Lower leg skin (tissue), 4 donors: ENCODE data around the gene ERH. TPM values are rescaled to one million over a fixed set of nuclear protein-coding genes. Genes with fewer than 3 reads are reported as not detected.
A peak's percentile ranks its signal among the peaks of the same experiment; 100 is the strongest.

Source experiments
- DNase-seq, 2 donors: peaks; one replicate each; pipeline ENCODE4 v3.0.0-alpha.2; 2019; ENCODE audit warnings: low spot score in 2 of 2
- H3K4me3 ChIP-seq: fragments of 200-600 bp; sonication (generic); 2 replicates; pipeline ENCODE4 v1.5.1; 2017; ENCODE audit warnings: mild to moderate bottlenecking, low read depth; ENCODE audit not compliant: poor library complexity, severe bottlenecking
- POLR2A ChIP-seq, 2 donors: fragments of 450-650 bp; IDR thresholded peaks; one replicate each; pipeline ENCODE4 v1.6.1; 2016 to 2017; ENCODE audit warnings: antibody characterized with exemption in 2 of 2, mild to moderate bottlenecking in 1 of 2, moderate library complexity in 1 of 2
- WGBS, 2 donors: methylation state at CpG; one replicate each; pipeline ENCODE4 v1.1.5; 2018; 5-methylcytosine and 5-hydroxymethylcytosine counted together
- intact Hi-C: fragments of 100-400 bp; cut with DNase I; formaldehyde crosslinking; loops from one replicate; pipeline ENCODE4 v1.15.0; 2023; ENCODE audit warnings: low total_unique reads
- total RNA-seq, 4 donors: library from RNA; depleted of rRNA; stranded (reverse); fragments of >200 nt; gene quantifications; one replicate each; pipeline ENCODE4 v1.1.0, GENCODE V29; 2016
- TF ChIP-seq, protein P1 (sequence below), 3 donors: fragments of 450-650 bp; IDR thresholded peaks; one replicate each; pipeline ENCODE4 v1.5.1; 2016; ENCODE audit warnings: antibody characterized with exemption in 3 of 3, mild to moderate bottlenecking in 3 of 3, moderate library complexity in 2 of 3

The ERH gene
- total RNA-seq, 4 donors from 2014 or later: 36.3 to 61.0 (median 42.5) TPM

- DNase-seq: no peak
- TF ChIP-seq POLR2A (IDR thresholded peaks at IDR 0.05): no peak
- TF ChIP-seq, protein P1, sequence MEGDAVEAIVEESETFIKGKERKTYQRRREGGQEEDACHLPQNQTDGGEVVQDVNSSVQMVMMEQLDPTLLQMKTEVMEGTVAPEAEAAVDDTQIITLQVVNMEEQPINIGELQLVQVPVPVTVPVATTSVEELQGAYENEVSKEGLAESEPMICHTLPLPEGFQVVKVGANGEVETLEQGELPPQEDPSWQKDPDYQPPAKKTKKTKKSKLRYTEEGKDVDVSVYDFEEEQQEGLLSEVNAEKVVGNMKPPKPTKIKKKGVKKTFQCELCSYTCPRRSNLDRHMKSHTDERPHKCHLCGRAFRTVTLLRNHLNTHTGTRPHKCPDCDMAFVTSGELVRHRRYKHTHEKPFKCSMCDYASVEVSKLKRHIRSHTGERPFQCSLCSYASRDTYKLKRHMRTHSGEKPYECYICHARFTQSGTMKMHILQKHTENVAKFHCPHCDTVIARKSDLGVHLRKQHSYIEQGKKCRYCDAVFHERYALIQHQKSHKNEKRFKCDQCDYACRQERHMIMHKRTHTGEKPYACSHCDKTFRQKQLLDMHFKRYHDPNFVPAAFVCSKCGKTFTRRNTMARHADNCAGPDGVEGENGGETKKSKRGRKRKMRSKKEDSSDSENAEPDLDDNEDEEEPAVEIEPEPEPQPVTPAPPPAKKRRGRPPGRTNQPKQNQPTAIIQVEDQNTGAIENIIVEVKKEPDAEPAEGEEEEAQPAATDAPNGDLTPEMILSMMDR (IDR thresholded peaks at IDR 0.05): no peak
- 91 to 94% methylated on average over 3 of the region's 3 CpGs for WGBS, 2 donors
- no peak overlapping the region for H3K4me3 ChIP-seq
- intact Hi-C loops: no loop called here
Observed at GRCh38 chr14:69404478-69404877, 6.4 kb upstream of the ERH start.

GRCh38 chr14:69401841-69402240 lies 3.7 kb upstream of the ERH start:
- TF ChIP-seq, protein P1 (IDR thresholded peaks at IDR 0.05): no peak
- TF ChIP-seq POLR2A (IDR thresholded peaks at IDR 0.05): no peak
- no peak overlapping the region for H3K4me3 ChIP-seq
- 78 to 87% methylated on average over 2 of the region's 2 CpGs for WGBS, 2 donors

GRCh38 chr14:69400154-69400553 lies 2.1 kb upstream of the ERH start:
- TF ChIP-seq POLR2A (IDR thresholded peaks at IDR 0.05): no peak
- TF ChIP-seq, protein P1 (IDR thresholded peaks at IDR 0.05): no peak
- intact Hi-C loops: no loop called here
- no peak for DNase-seq
- H3K4me3 ChIP-seq: no peak overlapping the region
- 78 to 81% methylated on average over 6 of the region's 6 CpGs for WGBS, 2 donors

More at GRCh38 chr14:69401841-69402240, 3.7 kb upstream of the ERH start:
- DNase-seq: no peak
- intact Hi-C loops: no loop called here

- intact Hi-C loops: no loop called here
- WGBS, 2 donors: 87 to 94% methylated on average over 8 of the region's 8 CpGs
Observed at GRCh38 chr14:69399750-69400149, 1.7 kb upstream of the ERH start.

DNA sequence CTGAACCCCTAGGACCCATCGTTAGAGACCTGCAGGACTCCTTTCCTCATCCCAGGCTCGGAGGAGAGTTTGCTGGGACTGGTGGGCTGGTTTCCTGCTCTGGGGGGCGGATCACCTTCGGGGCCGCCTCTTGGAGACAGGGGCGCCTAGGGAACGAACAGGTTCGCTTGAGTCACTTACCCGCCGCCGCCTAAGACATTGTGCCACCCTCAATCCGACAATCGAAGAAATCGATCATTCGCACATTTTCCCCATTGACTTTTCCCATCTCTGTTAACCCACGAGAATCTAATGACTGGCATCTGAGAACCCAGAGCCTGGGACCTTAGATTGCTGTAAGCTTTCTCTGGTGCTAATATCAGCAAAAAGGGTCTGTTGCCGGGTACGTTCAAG lies 715 bp upstream of the ERH start:
- H3K4me3 ChIP-seq: peak overlapping the region; percentile 82
- 0% methylated on average over 18 of the region's 18 CpGs for WGBS, 2 donors
- intact Hi-C loops: no loop called here
- TF ChIP-seq, protein P1 (IDR thresholded peaks at IDR 0.05): peak in 1 of 3 donors; percentile 37
- no peak for TF ChIP-seq POLR2A (IDR thresholded peaks at IDR 0.05)
- DNase-seq: no peak

More at GRCh38 chr14:69399750-69400149, 1.7 kb upstream of the ERH start:
- DNase-seq: no peak
- TF ChIP-seq POLR2A (IDR thresholded peaks at IDR 0.05): no peak
- TF ChIP-seq, protein P1 (IDR thresholded peaks at IDR 0.05): no peak
- no peak overlapping the region for H3K4me3 ChIP-seq

DNA sequence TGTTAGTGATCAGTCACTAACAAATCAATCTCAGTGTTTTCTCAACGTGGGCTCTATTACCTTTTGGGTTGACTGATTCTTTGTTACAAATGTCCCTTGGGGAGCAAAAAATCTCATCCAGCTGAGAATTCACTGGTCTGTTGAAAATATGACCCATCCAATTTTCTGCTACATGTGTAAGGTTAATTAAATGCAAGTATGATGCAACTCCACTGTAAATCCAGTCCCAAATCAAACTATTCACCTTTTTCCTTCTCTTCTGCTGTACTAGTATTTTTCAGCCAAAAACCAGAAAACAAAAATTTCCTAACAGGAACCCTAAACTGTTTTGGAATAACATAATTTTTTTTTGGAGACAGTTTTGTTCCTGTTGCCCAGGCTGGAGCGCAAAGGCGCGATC lies 2.2 kb downstream of the ERH start:
- intact Hi-C loops: no loop called here
- DNase-seq: no peak
- WGBS, 2 donors: 90 to 91% methylated on average over 4 of the region's 4 CpGs
- H3K4me3 ChIP-seq: no peak overlapping the region
- TF ChIP-seq POLR2A (IDR thresholded peaks at IDR 0.05): no peak
- TF ChIP-seq, protein P1 (IDR thresholded peaks at IDR 0.05): no peak
